ENCODE data around the gene CYP11A1.
"Not testable (repeated sequence)": the region's sequence is repeated elsewhere in the genome, so short reads cannot be mapped to it uniquely, and the experiment has no call there.

CYP11A1 gene

GRCh38 chr15:74400313-74400860 is 32.9 kb upstream of the CYP11A1 start:
- DNase-seq, result peak; percentile 61

DNA sequence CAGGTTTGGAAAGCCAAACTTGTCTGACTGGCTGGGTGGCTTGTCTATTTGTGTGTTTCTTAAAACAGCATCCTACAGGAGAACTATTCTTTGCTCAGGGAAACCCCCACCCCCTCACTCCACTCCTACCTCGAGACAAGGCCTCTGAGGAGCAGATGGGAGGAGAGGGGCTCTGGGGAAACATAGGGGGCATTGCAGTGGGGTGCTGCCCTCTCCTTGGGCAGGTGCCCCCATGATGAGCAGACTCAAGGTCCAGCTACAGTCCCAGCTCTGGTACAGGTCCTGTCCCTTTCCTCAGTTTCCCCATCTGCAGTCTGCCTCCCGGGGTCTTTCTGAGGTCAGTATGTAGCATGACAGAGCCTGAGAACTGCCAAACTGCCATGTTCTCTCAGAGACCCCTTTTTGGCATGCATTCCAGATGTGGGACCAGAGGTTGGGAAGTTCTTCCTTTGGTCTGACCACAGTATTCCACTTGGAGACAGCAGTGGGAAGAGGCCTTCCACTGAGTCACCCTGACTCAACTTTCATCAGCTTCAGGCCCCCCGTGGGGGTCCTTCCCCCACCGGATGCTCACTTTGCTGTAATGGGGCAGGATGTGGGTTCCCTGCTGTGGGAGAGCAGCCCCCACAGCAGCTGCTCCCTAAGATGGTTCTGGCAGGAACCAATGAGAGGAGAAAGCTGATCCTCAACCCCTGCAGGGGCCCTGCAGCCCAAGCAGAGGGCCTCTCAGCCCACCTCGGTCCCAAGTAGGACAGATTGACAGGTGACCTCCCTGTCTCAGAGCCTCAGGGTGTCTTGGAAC is 32.3 kb upstream of the CYP11A1 start:
- DNase-seq, result peak; percentile 72

DNA sequence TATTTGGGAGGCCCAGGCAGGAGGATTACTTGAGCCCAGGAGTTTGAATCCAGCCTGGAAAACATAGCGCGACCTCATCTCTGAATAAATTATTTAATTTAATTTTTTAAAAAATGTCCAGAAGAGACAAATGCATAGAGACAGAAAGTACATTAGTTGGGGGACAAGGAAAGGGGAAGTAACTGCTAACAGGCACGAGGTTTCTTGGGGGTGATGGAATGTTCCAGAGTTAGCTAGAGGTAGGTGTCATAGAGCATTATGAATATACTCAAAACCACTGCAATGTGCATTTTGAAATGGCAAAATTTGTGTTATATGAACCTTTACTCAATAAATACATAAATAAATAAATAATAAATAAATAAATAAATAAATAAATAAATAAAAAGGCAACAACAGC is 31.7 kb upstream of the CYP11A1 start:
- peak; percentile 17 for DNase-seq

- no peak for DNase-seq
These were observed 30.7 kb upstream of the CYP11A1 start for GRCh38 chr15:74398183-74398582.

DNA sequence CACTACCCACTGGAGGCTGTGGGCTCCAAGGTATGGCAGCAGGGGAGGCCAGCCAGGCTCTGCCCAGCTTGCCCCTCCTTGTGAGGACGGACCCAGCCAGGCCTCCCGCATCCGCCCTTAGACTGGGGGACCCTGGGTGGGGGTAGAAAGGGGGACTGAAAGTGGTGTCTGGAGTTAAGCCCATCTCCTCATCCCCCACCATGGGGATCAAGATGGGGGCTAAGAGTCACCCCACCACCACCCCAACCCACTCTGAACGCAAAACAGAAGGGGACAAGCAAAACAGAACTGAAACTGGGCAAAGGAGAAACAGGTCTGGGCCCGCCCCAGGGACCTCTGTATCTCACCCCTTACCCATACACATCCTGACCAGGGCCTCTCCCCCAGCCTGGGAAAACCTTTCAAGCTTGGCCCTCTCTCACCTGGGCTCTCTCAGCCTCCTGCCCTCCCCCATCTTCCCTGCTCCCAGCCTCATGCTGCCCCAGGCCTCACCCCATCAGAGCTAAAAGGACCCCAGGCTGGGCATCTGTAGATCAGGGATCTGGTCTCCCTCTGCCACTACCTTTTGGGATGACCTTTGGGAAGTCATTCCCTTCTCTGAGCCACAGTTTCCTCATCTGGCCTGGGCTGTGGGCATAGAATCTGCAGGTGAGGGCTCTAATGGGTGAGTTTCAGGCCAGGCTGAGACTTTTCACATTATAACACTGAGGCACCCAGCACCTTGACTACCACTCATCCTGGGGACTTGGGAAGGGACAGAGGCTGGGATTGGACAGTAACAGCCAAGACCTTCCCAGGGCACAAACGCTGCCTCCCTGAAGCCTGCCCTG is 30.0 kb upstream of the CYP11A1 start:
- no peak for DNase-seq

GRCh38 chr15:74396445-74397238 is 29.2 kb upstream of the CYP11A1 start:
- peak; percentile 49 for DNase-seq

DNA sequence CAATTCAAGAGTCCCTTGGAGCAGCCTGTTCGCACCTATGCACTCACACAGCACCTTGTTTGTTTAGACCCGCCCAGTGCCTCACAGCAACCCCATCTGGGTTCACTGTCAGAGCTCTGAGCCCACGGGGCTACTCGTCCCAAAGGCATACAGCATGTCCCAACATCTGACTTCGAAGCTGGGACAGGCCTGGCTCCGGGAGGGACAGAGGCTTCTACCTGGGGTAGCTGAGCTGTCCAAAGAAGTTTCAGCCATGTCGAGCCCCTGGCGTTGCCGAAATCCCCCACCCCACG is 28.6 kb upstream of the CYP11A1 start:
- no peak for DNase-seq

- no peak for DNase-seq
These were observed 28.1 kb upstream of the CYP11A1 start for GRCh38 chr15:74395319-74396145.

GRCh38 chr15:74394090-74394846 is 26.8 kb upstream of the CYP11A1 start:
- DNase-seq, result no peak

DNA sequence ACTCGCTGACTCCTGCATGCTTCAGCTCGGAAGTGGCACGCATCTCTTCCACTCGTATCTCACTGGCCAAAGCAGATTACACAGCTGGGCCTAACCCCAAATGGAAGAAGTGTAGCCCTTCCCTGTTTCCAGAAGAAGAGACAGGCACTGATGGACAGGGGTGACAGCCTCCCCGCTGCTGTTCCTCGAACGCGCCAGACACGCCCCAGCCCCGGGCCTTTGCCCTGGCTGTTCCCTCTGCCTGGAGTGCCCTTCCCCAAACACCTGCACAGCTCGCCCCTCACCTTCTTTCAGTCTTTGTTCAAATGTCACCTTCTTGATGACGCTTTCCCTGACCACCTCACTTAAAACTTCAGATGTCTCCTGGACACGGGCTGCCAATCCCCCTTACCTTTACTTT is 26.0 kb upstream of the CYP11A1 start:
- DNase-seq, result no peak

GRCh38 chr15:74392902-74393301 is 25.5 kb upstream of the CYP11A1 start:
- no peak for DNase-seq

DNA sequence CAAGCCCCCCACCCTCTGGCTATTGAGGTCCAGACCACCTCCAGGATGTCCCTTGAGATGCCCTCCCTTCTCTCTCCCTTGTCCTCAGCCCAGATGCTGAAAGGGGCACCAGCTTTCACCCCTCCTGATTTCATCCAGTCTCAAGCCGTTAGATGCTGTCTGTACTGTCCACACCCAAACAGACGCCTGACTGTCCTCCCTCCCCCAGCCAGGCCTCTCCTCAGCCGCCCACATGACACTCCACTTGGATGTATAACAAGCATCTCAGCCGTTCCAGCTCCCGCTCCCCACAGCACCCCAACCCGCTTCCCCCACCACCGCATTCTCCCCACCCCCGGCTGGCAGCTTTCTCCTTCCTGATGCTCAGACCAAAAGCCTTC is 25.0 kb upstream of the CYP11A1 start:
- no peak for DNase-seq

GRCh38 chr15:74391582-74392450 is 24.4 kb upstream of the CYP11A1 start:
- no peak for DNase-seq

GRCh38 chr15:74390647-74391288 is 23.3 kb upstream of the CYP11A1 start:
- DNase-seq, result no peak

DNA sequence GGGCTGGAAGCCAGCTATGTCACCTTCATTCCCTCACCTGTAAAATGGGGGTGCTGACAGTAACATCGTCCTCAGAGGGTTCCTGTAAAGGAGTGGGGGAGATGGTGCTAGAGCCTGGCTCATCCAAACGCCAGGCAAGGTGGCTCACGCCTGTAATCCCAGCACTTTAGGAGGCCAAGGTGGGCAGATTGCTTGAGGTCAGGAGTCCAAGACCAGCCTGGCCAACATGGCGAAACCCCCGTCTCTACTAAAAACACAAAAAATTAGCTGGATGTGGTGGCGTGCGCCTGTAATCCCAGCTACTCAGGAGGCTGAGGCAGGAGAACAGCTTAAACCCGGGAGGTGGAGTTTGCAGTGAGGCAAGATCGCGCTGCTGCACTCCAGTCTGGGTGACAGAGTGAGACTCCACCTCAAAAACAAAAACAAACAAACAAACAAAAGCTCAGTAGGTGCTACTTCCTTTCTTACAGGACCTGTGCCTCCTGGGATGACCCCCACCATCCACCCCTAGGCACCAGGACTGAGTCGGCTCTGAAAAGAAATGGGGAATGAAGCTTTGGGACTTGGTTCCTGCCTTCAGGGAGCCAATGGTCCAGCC is 22.7 kb upstream of the CYP11A1 start:
- not testable (repeated sequence) for DNase-seq

- no peak for DNase-seq
These were observed 22.0 kb upstream of the CYP11A1 start for GRCh38 chr15:74389241-74390048.

GRCh38 chr15:74388363-74388951 is 21.0 kb upstream of the CYP11A1 start:
- DNase-seq, result no peak
